GM03348 (cell line): ENCODE measurements around the gene UNC13A.

ENCODE experiments used
- DNase-seq: peaks from one replicate; pipeline ENCODE4 v3.0.0; 2012; ENCODE audit warnings: low spot score

The UNC13A gene

DNA sequence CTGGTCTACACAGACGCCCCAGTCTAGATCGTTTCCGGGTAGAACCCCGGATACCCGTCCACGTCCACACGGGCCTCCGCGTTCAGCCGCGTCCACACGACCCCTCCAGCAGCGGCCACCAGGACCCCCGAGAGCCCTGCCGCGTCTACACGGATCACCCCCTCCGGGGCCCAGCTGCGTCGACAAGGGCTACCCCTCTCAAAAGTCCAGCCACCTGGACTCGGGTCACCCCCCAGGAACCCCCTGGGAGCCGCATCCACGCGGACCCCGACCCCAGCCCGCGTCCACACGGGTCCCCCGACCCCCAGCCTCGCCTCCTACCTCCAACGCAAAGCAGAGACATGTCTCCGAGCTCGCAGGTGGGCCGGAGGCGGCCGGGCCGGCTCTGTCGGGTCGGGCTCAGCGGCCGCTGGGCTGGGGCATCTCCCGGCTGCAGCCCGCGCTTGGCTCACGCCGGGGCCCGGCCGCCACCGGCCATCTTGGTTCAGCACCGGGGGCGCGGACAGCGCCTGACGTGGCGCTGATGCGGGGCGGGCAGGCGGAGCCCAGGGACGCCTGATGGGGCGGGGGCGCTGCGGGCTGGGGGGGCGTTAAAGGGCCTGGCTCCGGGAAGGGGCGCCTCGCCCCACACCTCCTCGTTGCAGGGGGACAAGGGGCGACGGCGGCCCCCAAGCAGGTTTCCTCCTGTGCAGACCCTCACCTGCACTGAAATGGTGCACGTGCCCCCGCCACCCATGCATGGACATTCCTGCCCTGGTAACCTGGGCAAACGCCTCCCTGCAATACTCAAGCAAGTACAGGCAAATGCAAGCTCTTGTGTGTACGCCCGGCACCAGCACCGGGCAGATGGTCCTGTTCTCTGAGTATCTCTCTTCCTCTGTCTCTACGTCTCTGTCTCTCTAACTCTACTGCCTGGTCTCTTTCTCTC is at the start of gene UNC13A:
Gene UNC13A, minus strand, starts transcription at position 498 of the 928 bp plus-strand sequence. Its CDS starts 155 bp downstream, at position 343.
- peak; percentile 81 for DNase-seq

- DNase-seq = no peak
Observed at GRCh38 chr19:17737690-17738153, 49.6 kb upstream of the UNC13A start.

DNA sequence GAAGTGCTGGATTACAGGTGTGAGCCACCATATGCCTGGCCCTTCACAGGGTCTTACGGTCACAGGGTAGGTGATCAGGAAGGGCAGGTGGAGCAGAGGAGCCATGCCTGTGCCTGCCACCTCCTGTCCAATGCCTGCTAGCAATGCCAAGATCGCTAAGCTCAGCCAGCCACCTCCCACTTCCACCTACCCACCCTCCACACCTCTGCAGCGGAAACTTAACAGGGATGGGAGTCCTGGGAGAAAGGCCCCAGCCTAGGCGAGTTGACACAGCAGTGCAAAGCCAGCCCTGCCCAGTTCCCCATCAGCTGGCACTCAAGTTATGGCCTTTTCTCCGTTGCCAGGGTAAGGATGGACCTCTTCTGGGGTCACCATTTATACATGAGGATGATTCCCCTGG is 47.3 kb upstream of the UNC13A start:
- DNase-seq = no peak

DNA sequence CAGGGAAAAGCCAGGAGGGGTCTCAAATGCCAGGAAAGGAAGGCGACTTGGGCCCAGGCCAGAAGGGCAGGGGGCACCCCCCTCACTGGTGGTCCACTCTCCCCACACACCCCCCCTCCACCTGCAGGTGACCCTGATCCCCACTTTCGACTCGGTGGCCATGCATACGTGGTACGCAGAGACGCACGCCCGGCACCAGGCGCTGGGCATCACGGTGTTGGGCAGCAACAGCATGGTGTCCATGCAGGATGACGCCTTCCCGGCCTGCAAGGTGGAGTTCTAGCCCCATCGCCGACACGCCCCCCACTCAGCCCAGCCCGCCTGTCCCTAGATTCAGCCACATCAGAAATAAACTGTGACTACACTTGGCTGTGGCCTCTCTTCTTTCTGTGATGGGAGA is 46.0 kb upstream of the UNC13A start:
- no peak for DNase-seq

- no peak for DNase-seq
Observed at GRCh38 chr19:17733127-17733526, 45.0 kb upstream of the UNC13A start.

DNA sequence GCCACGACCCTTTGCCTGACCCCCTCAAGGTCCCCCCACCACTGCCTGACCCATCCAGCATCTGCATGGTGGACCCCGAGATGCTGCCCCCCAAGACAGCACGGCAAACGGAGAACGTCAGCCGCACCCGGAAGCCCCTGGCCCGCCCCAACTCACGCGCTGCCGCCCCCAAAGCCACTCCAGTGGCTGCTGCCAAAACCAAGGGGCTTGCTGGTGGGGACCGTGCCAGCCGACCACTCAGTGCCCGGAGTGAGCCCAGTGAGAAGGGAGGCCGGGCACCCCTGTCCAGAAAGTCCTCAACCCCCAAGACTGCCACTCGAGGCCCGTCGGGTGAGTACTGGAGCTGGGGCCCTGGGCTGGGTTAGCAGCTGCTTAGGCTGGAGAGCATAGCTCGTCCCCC is 39.7 kb upstream of the UNC13A start:
- DNase-seq = no peak

GRCh38 chr19:17726964-17727773 is 39.0 kb upstream of the UNC13A start:
- DNase-seq = no peak

- DNase-seq = no peak
Observed at GRCh38 chr19:17726136-17726741, 38.1 kb upstream of the UNC13A start.

DNA sequence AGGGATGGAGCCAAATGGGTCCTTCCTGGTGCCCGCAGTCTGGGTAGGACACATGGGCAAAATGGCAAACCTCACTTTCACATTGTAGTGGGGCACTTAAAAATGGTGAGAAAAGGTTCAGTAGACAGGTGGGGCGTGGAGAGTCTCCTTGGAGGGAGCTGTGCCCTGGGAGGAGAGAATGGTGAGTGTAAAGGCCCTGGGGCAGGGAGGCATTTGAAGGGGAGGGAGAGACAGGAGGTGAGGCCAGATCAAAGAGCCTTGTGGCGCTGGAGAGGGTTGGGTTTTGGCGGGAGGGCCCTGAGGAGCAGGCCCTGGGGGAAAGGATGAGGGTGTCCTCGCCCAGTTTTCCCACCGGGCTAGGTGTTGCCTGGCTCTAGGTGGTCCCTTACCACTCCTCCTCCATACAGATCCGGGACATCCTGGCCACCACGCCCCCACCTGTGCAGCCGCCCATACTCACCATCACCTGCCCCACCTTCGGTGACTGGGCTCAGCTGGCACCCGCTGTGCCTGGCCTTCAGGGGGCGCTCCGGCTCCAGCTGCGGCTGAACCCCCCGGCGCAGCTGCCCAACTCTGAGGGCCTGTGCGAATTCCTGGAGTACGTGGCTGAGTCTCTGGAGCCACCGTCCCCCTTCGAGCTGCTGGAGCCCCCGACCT is 37.4 kb upstream of the UNC13A start:
- no peak for DNase-seq

GRCh38 chr19:17724655-17725054 is 36.5 kb upstream of the UNC13A start:
- DNase-seq = no peak

- no peak for DNase-seq
Observed at GRCh38 chr19:17722655-17723240, 34.6 kb upstream of the UNC13A start.

DNA sequence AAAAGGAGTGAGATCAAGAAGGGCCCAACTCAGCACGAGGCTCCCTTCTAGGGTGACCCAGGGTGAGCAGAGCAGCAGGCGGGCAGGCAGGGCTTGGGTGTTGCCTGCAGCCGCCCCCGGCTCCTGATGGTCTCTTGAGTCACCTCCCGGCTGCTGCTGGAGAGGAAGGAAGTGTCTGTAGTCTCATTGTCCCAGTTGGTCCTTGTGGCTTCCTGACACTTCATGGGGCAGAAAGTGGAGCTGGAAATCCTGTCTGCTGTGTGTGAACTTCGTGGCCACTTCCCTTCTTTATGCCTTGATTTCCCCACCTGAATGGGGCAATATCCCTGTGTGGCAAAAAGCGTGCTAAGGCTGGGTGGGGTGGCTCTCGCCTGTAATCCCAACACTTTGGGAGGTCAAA is 33.7 kb upstream of the UNC13A start:
- peak; percentile 64 for DNase-seq

DNA sequence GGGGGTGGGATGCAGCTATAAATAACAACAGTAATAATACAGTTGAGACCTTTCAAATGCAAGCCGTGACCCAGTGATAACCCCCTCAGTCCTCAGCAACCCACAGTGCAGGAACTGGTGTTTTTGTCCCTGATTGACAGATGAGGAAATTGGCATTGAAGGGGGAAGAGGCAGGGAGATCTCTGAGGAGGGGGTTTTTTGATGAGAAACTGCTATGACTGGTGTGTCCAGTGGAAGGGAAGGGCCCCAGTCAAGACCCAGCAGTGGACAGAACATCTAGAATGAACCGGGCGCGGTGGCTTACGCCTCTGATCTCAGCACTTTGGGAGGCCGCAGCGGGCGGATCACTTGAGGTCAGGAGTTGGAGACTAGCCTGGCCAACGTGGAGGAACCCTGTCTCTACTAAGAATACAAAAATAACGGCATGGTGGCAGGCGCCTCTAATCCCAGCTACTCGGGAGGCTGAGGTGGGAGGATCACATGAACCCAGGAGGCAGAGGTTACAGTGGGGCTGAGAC is 33.0 kb upstream of the UNC13A start:
- no peak for DNase-seq

DNA sequence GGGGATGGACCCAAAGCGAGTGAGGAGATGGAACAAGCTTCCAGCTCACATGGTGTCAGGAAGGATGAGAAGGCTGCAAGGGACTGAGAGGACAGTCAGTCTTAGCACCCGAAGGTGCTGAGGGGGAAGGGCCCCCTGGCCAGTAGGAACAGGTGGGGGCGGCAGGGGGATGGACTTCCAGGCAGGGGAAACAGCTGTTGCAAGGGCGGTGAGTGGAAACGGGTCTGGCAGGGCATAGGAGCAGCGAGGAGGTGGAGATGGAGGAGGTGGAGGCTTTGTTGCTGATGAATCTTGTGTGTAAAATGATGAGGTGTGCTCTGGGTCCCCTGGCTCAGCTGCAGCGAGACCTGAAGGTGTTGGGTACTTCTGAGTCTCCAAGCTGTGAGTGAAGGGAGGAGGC is 32.3 kb upstream of the UNC13A start:
- DNase-seq = no peak

GRCh38 chr19:17719730-17720400 is 31.7 kb upstream of the UNC13A start:
- peak; percentile 32 for DNase-seq

DNA sequence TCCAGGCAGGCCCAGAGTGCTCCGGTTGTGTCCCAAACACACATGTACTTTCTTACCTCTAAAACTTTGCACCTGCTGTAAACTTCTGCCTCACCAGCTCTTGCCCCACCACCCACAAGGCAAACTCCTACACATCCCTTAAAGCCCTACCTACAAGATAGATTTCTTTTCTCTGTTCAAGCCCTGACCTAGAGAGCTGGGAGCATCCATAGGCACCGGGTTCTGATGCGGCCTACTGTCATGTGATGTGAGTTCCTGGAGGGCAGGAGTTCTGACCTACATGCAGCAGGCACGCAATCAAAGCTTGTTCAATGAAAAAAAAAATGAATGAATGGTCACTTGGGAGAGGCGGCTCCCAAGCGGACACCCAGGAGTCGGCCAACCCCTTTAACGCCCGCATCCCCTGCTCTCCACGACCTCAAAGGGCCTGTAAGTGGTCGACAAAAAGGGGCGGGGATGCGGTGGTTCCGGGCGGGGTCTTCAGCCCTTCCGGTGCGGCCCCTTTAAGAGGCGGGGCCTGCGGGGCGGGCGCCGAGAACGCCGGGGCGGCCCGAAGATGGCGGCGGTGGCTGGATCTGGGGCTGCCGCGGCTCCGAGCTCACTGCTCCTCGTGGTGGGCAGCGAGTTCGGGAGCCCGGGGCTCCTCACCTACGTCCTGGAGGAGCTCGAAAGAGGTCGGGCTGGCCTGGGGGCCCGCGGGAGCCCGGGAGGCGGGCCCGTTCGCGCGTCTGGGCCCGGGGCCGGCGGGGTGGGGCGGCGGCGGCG is 31.0 kb upstream of the UNC13A start, which contains the start of gene MAP1S:
Gene MAP1S, plus strand, starts transcription at position 534 of the 765 bp plus-strand sequence. Its CDS starts 23 bp downstream, at position 557.
- peak; percentile 92 for DNase-seq

GRCh38 chr19:17718550-17718946 is 30.4 kb upstream of the UNC13A start:
- DNase-seq = no peak

- no peak for DNase-seq
Observed at GRCh38 chr19:17716309-17716929, 28.3 kb upstream of the UNC13A start.

DNA sequence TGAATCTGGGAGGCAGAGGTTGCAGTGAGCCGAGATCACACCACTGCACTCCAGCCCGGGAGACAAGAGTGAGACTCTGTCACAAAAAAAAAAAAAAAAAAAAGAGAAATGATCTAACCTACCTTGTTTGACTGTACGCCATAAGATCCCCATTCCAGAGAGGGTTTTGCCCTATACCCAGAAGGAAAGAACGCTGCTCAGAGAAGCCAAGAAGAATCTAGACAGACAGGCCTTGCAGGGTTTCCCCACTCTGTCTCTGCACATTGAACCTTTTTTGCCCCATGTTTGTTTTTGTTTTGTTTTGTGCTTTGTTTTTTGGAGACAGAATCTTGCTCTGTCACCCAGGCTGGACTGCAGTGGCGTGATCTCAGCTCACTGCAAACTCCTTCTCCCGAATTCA is 23.7 kb upstream of the UNC13A start:
- DNase-seq = no peak
